Activated CD8-positive, alpha-beta memory T cell treated with anti-CD3 and anti-CD28 coated beads, Interleukin-2, amount 50 U/mL, for 24 hours (primary cell): ENCODE measurements around the gene AMMECR1.
"Not testable (repeated sequence)": the region's sequence is repeated elsewhere in the genome, so short reads cannot be mapped to it uniquely, and the experiment has no call there.

Source experiments
- DNase-seq: peaks from one replicate; pipeline ENCODE4 v3.0.0-alpha.2; 2020; ENCODE audit errors: extremely low read depth

Gene AMMECR1

GRCh38 chrX:110171442-110171841, 146.4 kb downstream of the AMMECR1 start:
- no peak for DNase-seq

- DNase-seq: no peak
Observed at GRCh38 chrX:110170029-110170428, 147.9 kb downstream of the AMMECR1 start.

GRCh38 chrX:110168585-110168984, 149.3 kb downstream of the AMMECR1 start:
- DNase-seq: no peak

GRCh38 chrX:110167952-110168451, 149.9 kb downstream of the AMMECR1 start:
- no peak for DNase-seq

GRCh38 chrX:110163488-110163887, 154.4 kb downstream of the AMMECR1 start:
- DNase-seq: no peak

- no peak for DNase-seq
Observed at GRCh38 chrX:110162867-110163266, 155.0 kb downstream of the AMMECR1 start.

- no peak for DNase-seq
Observed at GRCh38 chrX:110162131-110162530, 155.8 kb downstream of the AMMECR1 start.

- DNase-seq: no peak
Observed at GRCh38 chrX:110161361-110161686, 156.6 kb downstream of the AMMECR1 start.

GRCh38 chrX:110159865-110160264, 158.0 kb downstream of the AMMECR1 start:
- DNase-seq: no peak

- no peak for DNase-seq
Observed at GRCh38 chrX:110159235-110159634, 158.7 kb downstream of the AMMECR1 start.

GRCh38 chrX:110157444-110157843, 160.4 kb downstream of the AMMECR1 start:
- no peak for DNase-seq

GRCh38 chrX:110156167-110156754, 161.6 kb downstream of the AMMECR1 start:
- no peak for DNase-seq

GRCh38 chrX:110155759-110156158, 162.1 kb downstream of the AMMECR1 start:
- DNase-seq: no peak

GRCh38 chrX:110154328-110154727, 163.6 kb downstream of the AMMECR1 start:
- not testable (repeated sequence) for DNase-seq

- DNase-seq: no peak
Observed at GRCh38 chrX:110153896-110154295, 164.0 kb downstream of the AMMECR1 start.

- no peak for DNase-seq
Observed at GRCh38 chrX:110153244-110153643, 164.6 kb downstream of the AMMECR1 start.

GRCh38 chrX:110146521-110146920, 171.4 kb downstream of the AMMECR1 start:
- DNase-seq: no peak

GRCh38 chrX:110145854-110146253, 172.0 kb downstream of the AMMECR1 start:
- DNase-seq: no peak

- no peak for DNase-seq
Observed at GRCh38 chrX:110145311-110145710, 172.6 kb downstream of the AMMECR1 start.
